Lower leg skin (tissue), 4 donors: ENCODE data around the gene TUBGCP3. TPM values are rescaled to one million over a fixed set of nuclear protein-coding genes. Genes with fewer than 3 reads are reported as not detected.

ENCODE experiments used
- DNase-seq, 2 donors: peaks; one replicate each; pipeline ENCODE4 v3.0.0-alpha.2; 2019; ENCODE audit warnings: low spot score in 2 of 2
- H3K4me3 ChIP-seq: fragments of 200-600 bp; sonication (generic); 2 replicates; pipeline ENCODE4 v1.5.1; 2017; ENCODE audit warnings: mild to moderate bottlenecking, low read depth; ENCODE audit not compliant: poor library complexity, severe bottlenecking
- POLR2A ChIP-seq, 2 donors: fragments of 450-650 bp; IDR thresholded peaks; one replicate each; pipeline ENCODE4 v1.6.1; 2016 to 2017; ENCODE audit warnings: antibody characterized with exemption in 2 of 2, mild to moderate bottlenecking in 1 of 2, moderate library complexity in 1 of 2
- WGBS, 2 donors: methylation state at CpG; one replicate each; pipeline ENCODE4 v1.1.5; 2018; 5-methylcytosine and 5-hydroxymethylcytosine counted together
- intact Hi-C: fragments of 100-400 bp; cut with DNase I; formaldehyde crosslinking; loops from one replicate; pipeline ENCODE4 v1.15.0; 2023; ENCODE audit warnings: low total_unique reads
- total RNA-seq, 4 donors: library from RNA; depleted of rRNA; stranded (reverse); fragments of >200 nt; gene quantifications; one replicate each; pipeline ENCODE4 v1.1.0, GENCODE V29; 2016
- TF ChIP-seq, protein P1 (sequence below), 3 donors: fragments of 450-650 bp; IDR thresholded peaks; one replicate each; pipeline ENCODE4 v1.5.1; 2016; ENCODE audit warnings: antibody characterized with exemption in 3 of 3, mild to moderate bottlenecking in 3 of 3, moderate library complexity in 2 of 3

Gene TUBGCP3
- total RNA-seq, 4 donors from 2014 or later, result 20.0 to 35.4 (median 22.9) TPM

DNA sequence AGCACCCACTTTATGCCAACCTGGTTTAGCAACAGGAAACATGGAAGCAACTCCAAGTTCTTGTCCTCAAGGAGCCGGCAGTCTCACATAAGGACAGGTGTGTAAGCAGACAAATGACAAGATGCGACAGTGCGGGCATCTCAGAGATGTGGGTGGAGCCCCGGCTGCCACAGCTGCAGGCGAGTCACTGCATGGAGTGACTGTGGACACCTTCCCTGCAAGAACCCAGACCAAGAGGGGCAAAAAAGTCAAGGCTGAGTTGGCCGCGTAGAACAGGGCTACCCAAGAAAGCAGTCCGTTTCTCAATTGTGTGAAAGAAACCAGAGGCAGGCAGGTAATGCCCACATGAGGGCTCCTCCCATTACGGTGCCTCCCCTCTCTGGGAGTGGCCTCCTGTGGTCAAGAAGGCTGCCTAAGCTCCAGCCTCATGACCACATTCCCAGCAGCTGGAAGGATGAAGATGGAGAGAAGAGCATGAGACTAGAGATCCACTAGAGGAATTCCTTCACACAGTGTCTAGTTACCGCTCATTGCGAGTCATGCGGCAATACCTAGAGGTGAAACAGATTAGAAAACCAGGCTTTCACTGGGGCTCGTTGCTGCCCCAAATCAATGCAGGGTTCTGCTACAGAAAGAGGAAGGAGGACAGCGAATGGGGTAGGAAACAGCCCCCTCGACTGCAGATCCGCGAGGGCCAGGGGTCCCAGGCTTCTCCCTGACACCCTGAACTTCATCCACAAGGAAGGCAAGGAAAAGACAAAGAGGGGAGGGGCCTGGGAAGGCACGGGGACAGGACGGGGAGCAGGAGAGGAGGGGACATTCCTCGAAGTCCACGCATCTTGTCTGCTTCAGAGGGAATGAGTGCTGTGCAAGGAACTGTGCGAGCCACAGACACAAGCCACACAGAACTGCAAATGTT is 131.6 kb downstream of the TUBGCP3 start:
- intact Hi-C loops, result no loop called here
- no peak overlapping the region for H3K4me3 ChIP-seq
- no peak for DNase-seq
- WGBS, 2 donors, result 84% methylated on average over 22 of the region's 22 CpGs
- TF ChIP-seq, protein P1, sequence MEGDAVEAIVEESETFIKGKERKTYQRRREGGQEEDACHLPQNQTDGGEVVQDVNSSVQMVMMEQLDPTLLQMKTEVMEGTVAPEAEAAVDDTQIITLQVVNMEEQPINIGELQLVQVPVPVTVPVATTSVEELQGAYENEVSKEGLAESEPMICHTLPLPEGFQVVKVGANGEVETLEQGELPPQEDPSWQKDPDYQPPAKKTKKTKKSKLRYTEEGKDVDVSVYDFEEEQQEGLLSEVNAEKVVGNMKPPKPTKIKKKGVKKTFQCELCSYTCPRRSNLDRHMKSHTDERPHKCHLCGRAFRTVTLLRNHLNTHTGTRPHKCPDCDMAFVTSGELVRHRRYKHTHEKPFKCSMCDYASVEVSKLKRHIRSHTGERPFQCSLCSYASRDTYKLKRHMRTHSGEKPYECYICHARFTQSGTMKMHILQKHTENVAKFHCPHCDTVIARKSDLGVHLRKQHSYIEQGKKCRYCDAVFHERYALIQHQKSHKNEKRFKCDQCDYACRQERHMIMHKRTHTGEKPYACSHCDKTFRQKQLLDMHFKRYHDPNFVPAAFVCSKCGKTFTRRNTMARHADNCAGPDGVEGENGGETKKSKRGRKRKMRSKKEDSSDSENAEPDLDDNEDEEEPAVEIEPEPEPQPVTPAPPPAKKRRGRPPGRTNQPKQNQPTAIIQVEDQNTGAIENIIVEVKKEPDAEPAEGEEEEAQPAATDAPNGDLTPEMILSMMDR (IDR thresholded peaks at IDR 0.05), result no peak
- no peak for TF ChIP-seq POLR2A (IDR thresholded peaks at IDR 0.05)

DNA sequence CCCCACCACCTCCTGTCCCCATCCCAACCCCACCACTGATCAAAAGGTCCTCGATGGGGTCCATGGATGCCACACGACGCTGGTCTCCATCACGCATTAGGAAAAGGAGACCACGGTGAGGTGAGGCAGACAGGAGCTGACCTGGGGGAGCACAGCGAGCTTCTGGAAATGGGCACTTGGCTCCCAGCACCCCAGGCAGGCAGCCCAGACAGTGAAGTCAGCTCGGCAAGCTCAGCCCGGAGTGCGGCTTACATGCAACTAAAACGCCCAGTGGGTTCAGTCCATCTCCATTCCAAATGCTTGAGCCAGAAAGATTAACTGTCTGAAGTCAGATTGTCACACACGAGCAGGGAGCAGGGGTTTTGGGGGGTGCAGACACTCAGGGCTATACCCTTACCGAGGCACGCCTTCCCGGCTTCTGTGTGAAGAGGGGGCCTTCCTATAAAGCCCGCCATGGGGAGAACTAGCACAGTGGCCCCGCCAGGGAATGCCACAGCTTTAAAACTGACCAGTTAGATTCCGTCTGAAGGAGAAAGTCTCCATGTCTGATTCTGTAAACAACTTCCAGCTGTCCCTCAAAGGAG is 132.4 kb downstream of the TUBGCP3 start:
- intact Hi-C loops, result no loop called here
- 72 to 88% methylated on average over 17 of the region's 17 CpGs for WGBS, 2 donors
- TF ChIP-seq POLR2A (IDR thresholded peaks at IDR 0.05), result no peak
- TF ChIP-seq, protein P1 (IDR thresholded peaks at IDR 0.05), result no peak
- no peak overlapping the region for H3K4me3 ChIP-seq
- peak in 1 of 2 donors; percentile 79 for DNase-seq

DNA sequence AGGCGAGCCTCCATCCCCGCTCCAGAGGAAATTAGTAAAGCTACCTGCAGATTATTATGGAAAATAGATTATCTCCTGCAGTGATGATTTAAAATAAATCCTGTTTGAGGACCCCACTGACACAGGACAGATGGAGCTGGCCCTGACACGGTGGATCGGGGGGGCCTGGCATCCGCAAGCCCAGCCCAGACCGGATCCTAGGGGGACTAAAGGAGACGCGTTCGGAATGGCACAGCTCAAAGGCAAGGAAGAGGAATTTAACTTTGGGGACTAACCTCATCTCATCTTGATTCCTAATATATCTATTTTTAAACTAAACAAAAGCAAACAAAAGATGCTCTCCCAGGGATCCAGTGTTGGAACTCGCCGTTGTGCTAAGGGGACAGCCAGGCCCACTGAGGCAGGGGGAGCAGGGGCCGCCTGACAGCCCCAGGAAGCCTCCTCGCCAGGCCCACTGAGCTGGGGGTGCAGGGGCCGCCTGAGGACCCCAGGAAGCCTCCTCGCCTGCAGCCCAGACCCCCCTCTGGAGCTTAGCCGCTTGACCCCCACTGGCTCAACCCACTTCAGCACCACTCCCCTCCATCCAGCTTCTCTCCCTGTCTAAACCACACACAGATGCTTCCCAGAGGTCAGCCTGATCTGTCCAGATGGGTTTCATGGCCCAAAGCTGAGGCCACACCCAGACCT is 133.2 kb downstream of the TUBGCP3 start:
- intact Hi-C loops, result no loop called here
- H3K4me3 ChIP-seq, result no peak overlapping the region
- no peak for DNase-seq
- TF ChIP-seq, protein P1 (IDR thresholded peaks at IDR 0.05), result no peak
- TF ChIP-seq POLR2A (IDR thresholded peaks at IDR 0.05), result no peak
- 69 to 81% methylated on average over 16 of the region's 16 CpGs for WGBS, 2 donors

DNA sequence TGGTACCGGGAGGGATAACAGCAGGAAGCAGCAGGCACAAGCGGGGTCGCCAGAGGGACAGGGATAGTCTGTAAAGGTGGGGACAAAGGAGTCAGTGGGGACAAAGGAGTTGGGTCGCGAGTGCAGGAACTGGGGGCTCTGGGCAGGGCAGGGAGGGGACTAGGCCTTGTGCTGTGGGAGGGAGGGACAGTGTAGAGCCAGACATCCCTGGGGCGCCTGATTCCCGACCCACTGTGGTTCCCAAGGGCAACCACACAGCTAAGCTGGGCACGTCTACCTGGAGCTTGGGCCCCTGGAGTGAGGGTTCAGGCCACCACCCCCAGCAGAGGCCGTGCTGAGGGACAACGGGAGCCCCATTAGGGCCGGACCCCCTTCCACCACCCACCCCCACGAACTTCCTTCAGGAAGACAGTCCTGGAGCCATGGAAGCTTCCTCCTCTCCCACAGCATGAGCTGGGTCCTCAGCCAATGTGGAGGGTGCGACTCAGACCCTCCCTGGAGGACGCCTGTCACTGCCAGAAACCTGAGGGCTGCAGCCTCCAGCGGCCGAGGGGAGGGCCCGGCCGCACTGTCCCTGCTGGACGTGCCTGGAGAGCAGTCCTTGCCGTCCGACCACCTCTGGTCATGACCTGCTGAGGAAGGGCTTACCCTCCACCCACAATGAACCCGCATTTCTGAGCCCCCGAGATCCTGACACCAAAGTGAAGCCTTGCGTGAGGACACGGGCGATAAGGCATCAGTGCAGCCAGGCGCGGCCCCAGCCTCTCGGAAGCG is 133.9 kb downstream of the TUBGCP3 start:
- H3K4me3 ChIP-seq, result no peak overlapping the region
- 76 to 85% methylated on average over 28 to 30 of the region's 30 CpGs for WGBS, 2 donors
- TF ChIP-seq, protein P1 (IDR thresholded peaks at IDR 0.05), result no peak
- TF ChIP-seq POLR2A (IDR thresholded peaks at IDR 0.05), result no peak
- DNase-seq, result peak in 1 of 2 donors; percentile 71
- intact Hi-C loops, result no loop called here

DNA sequence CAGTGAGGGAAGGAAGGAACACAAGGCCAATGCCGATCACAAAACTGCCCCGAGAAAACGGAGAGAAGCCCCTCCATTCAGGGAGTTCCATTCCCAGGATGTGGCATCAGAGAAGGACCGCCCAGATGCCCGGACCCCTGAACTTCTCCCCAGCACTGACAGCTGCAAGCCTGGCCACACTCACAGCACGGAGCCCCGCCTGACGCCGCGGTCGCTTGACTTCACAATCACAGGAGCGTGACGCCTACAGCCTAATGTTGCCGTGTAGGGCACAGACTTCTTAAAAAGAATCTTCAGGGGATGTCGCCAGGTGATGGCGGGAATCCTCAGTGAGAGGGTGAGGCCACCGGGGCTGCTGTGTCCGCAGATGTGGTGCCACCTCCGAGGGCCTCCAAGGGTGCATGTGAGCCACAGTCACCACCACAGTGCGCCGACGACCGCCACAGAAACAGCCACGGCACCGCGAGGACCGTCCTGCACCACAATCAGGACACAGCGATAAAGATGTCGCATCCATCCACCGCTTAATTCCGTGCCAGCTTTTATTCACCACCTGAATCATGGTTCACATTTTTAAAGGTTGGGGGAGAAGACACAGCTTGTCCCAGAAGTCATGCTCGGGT is 134.6 kb downstream of the TUBGCP3 start:
- DNase-seq, result peak in 1 of 2 donors; percentile 77
- 92% methylated on average over 28 to 32 of the region's 32 CpGs for WGBS, 2 donors
- H3K4me3 ChIP-seq, result no peak overlapping the region
- intact Hi-C loops, result no loop called here
- TF ChIP-seq, protein P1 (IDR thresholded peaks at IDR 0.05), result no peak
- no peak for TF ChIP-seq POLR2A (IDR thresholded peaks at IDR 0.05)
